DOHH2 (cell line): ENCODE measurements around the gene KLHL30.

Source experiments
- H3F3A ChIP-seq: fragments of 200-600 bp; sonication (generic), shearing (Covaris generic); 2 replicates; pipeline ENCODE4 v1.6.0; 2016; ENCODE audit warnings: antibody characterized with exemption, mild to moderate bottlenecking; ENCODE audit not compliant: control insufficient read depth, insufficient read depth
- H3K27ac ChIP-seq: fragments of 200-600 bp; sonication (generic); 2 replicates; pipeline ENCODE4 v1.5.1; 2014; ENCODE audit warnings: low read depth, mild to moderate bottlenecking, low read length, moderate library complexity
- H3K27me3 ChIP-seq: fragments of 200-600 bp; sonication (generic); 2 replicates; pipeline ENCODE4 v1.6.1; 2014; ENCODE audit warnings: mild to moderate bottlenecking, low read length, mixed read lengths; ENCODE audit not compliant: control insufficient read depth
- H3K36me3 ChIP-seq: fragments of 200-600 bp; sonication (generic); 2 replicates; pipeline ENCODE4 v1.6.1; 2014; ENCODE audit warnings: mild to moderate bottlenecking, low read length, moderate library complexity, mixed read lengths; ENCODE audit not compliant: control insufficient read depth
- H3K4me1 ChIP-seq: fragments of 200-600 bp; sonication (generic); 2 replicates; pipeline ENCODE4 v1.6.1; 2014; ENCODE audit warnings: mild to moderate bottlenecking, low read length, mixed read lengths; ENCODE audit not compliant: control insufficient read depth
- H3K4me2 ChIP-seq: fragments of 200-600 bp; sonication (generic); 2 replicates; pipeline ENCODE4 v1.6.0; 2014; ENCODE audit warnings: mild to moderate bottlenecking, low read length, moderate library complexity
- H3K4me3 ChIP-seq: fragments of 200-600 bp; sonication (generic); 2 replicates; pipeline ENCODE4 v1.5.1; 2014; ENCODE audit warnings: mild to moderate bottlenecking, low read length, mixed read lengths
- H3K79me2 ChIP-seq: fragments of 200-600 bp; sonication (generic); 2 replicates; pipeline ENCODE4 v1.6.1; 2014; ENCODE audit warnings: mild to moderate bottlenecking, low read length, mixed read lengths; ENCODE audit not compliant: control insufficient read depth
- H3K9me2 ChIP-seq: fragments of 200-600 bp; sonication (generic); replicated peaks from 2 replicates; pipeline ENCODE4 v1.6.1; 2014; ENCODE audit warnings: mild to moderate bottlenecking, low read length, mixed read lengths; ENCODE audit not compliant: control insufficient read depth
- H3K9me3 ChIP-seq: fragments of 200-600 bp; sonication (generic); 2 replicates; pipeline ENCODE4 v1.6.1; 2014; ENCODE audit warnings: antibody characterized with exemption, low read length, mixed read lengths; ENCODE audit not compliant: control insufficient read depth, insufficient read depth
- H4K20me1 ChIP-seq: fragments of 200-600 bp; sonication (generic); 2 replicates; pipeline ENCODE4 v1.6.0; 2014; ENCODE audit warnings: low read depth, mild to moderate bottlenecking, antibody characterized with exemption, low read length, moderate library complexity; ENCODE audit not compliant: control insufficient read depth, insufficient read depth
- EZH2phosphoT487 ChIP-seq: fragments of 200-600 bp; sonication (generic); IDR thresholded peaks from 2 replicates; pipeline ENCODE4 v1.6.1; 2017; ENCODE audit warnings: borderline replicate concordance, mild to moderate bottlenecking, antibody characterized with exemption, low read length, moderate library complexity, mixed read lengths
- TF ChIP-seq, protein P1 (sequence below): fragments of 200-600 bp; sonication (generic); IDR thresholded peaks from one replicate; pipeline ENCODE4 v1.5.1; 2014; ENCODE audit warnings: antibody characterized with exemption, mild to moderate bottlenecking, low read depth, low read length; ENCODE audit not compliant: poor library complexity, severe bottlenecking

The KLHL30 gene

DNA sequence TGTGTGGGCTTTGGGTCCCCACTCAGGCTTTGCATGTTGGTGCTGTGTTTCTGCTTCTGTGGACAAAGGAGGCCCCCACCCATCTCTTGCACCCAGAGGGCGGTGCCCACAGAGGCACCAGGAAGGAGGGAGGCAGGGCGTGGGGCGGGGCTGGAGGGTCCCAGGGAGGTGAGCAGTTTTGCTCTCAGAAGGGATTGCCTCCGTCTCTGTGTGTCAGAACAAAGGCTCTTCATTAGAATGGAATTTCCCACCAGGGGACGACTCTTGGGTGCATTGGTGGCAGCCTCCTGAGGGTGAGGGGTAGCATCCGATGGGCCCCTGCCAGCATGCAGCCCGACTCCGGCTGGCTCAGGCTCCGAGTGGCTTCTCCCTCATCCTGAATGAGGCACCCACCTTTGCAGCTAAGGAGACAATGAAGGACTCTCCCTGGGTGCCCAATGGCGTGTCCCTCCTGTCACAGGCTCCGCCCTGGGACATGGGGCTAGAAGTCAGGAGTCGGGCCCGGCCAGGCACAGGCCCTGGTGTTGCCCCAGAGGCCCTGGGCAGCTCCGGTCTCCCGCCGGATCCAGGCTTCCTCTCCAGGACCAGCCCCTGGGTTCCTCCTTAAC is 13.3 kb downstream of the KLHL30 start:
- Histone ChIP-seq H3K27me3 (no peaks in the 10 kb centered on the region), H3K79me2 (no peaks in the 10 kb centered on the region), H3K9me3 (no peaks in the 10 kb centered on the region; the same call in 1 of the 2 replicates), H4K20me1 (no peaks in the 10 kb centered on the region), H3K36me3 (no peaks in the 10 kb centered on the region), H3K4me2 (no peak overlapping the region), H3K4me1 (peaks cover 6% of the 10 kb centered on the region), H3K27ac (no peak overlapping the region), H3K4me3 (no peak overlapping the region), H3F3A (no peaks in the 10 kb centered on the region), H3K9me2 (no peaks in the 10 kb centered on the region)
- no peak for TF ChIP-seq EZH2phosphoT487
- TF ChIP-seq, protein P1, sequence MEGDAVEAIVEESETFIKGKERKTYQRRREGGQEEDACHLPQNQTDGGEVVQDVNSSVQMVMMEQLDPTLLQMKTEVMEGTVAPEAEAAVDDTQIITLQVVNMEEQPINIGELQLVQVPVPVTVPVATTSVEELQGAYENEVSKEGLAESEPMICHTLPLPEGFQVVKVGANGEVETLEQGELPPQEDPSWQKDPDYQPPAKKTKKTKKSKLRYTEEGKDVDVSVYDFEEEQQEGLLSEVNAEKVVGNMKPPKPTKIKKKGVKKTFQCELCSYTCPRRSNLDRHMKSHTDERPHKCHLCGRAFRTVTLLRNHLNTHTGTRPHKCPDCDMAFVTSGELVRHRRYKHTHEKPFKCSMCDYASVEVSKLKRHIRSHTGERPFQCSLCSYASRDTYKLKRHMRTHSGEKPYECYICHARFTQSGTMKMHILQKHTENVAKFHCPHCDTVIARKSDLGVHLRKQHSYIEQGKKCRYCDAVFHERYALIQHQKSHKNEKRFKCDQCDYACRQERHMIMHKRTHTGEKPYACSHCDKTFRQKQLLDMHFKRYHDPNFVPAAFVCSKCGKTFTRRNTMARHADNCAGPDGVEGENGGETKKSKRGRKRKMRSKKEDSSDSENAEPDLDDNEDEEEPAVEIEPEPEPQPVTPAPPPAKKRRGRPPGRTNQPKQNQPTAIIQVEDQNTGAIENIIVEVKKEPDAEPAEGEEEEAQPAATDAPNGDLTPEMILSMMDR, result no peak

DNA sequence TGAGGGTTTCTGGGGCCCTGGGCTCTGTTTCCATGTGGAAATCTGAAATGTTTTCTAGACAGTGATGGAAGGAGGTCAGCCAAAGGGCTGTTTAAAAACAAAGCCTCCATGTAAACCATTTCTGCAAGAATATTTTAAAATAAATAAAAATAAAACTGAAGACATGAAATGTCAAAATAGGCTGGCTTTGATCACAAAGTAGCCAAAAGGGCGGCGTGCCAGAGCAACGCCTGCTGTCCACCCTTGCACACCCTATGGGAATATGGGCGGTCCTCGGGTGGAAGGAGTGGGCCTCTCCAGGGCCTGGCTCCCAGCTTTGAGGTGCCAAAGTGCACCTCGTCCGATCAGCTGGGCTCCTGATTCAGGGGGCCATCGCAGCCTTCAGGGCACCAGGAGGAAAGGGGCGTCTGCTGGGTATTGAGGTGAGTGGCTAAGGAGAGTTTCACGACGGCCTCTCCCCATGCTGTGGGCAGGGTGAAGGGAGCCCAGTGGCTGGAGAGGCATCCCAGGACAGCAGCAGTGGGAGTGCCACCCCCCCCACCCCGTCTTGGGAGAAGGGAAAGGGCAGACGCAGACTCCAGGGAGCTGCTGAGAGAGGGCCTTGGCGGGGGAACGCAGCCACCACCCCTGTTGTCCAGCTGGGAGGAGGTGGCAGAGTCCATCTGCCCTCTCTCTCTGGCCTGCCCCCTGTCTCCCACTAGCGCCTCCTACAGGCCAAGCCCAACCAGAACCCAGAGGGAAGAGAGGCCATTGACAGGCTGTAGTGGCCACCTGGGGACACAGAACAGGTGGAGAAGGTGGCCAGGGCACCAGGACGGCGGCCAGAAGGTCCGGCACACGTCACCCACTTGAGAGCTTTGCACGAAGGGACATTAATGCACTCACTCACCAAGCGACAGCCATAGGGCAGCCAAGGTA is 14.6 kb downstream of the KLHL30 start:
- H3K36me3 ChIP-seq, result no peaks in the 10 kb centered on the region
- H3K27me3 ChIP-seq, result no peaks in the 10 kb centered on the region
- no peak overlapping the region for H3K4me2 ChIP-seq
- no peaks in the 10 kb centered on the region for H4K20me1 ChIP-seq
- H3K9me3 ChIP-seq, result no peaks in the 10 kb centered on the region; the same call in 1 of the 2 replicates
- no peaks in the 10 kb centered on the region for H3K79me2 ChIP-seq
- no peak for TF ChIP-seq EZH2phosphoT487
- TF ChIP-seq, protein P1, result peak; percentile 57
- H3K27ac ChIP-seq, result no peak overlapping the region
- H3K9me2 ChIP-seq, result no peaks in the 10 kb centered on the region
- no peaks in the 10 kb centered on the region for H3F3A ChIP-seq
- no peak overlapping the region for H3K4me3 ChIP-seq
- no peaks in the 10 kb centered on the region for H3K4me1 ChIP-seq

DNA sequence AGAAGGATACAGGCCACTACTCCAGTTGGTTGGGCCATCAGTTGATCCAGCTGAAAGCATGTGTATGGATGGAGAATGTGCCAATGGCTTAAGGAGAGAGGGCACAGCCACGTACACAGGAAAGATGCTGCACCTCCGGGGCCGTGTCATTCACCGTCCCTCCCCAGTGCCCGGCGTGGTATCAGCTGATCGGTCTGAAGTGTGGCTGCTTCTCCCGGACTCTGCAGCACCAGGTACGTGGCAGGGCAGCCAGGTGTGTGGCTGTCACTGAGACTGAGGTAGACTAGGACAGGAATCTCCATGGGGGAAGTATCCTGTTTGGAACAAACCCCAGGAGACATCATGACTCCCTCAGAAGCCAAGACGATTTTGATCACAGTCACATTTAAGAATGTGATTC is 16.1 kb downstream of the KLHL30 start:
- H3K79me2 ChIP-seq, result no peaks in the 10 kb centered on the region
- no peaks in the 10 kb centered on the region for H3K36me3 ChIP-seq
- no peak overlapping the region for H3K27ac ChIP-seq
- H3K4me1 ChIP-seq, result peaks cover 5% of the 10 kb centered on the region
- no peaks in the 10 kb centered on the region for H4K20me1 ChIP-seq
- H3K9me3 ChIP-seq, result no peaks in the 10 kb centered on the region; the same call in 1 of the 2 replicates
- H3K9me2 ChIP-seq, result no peaks in the 10 kb centered on the region
- TF ChIP-seq, protein P1, result no peak
- TF ChIP-seq EZH2phosphoT487, result no peak
- H3K27me3 ChIP-seq, result peaks cover 2% of the 10 kb centered on the region
- no peaks in the 10 kb centered on the region for H3F3A ChIP-seq
- no peak overlapping the region for H3K4me3 ChIP-seq
- no peak overlapping the region for H3K4me2 ChIP-seq
